ENCODE results near the gene PRORP. TPM values are rescaled to one million over a fixed set of nuclear protein-coding genes. Genes with fewer than 3 reads are reported as not detected.

The PRORP gene
- total and polyA plus RNA-seq, 2 of the 8 experiments (the other 6 are each of a cell fraction or from before 2014, with no cell fraction given), result 30.0 to 44.8 TPM

DNA sequence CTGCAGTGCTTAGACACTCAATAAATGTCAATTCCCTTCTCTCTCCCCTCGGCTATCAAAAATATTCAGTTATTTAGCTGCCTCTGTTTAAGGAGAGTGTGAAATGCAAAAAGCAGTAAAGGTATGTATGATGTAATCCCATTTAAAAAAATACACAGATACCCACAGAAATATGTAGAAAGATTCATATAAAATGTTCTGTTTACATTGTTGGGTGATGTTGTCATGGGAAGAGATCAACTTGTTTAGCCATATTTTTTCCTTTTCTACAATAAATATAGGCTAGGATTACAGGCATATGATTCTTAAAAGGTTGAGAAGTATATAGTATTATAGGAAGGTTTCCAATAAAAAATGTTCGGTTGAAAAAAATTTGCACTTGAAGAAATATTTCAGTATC lies 8.3 kb upstream of the PRORP start:
- H3K18ac ChIP-seq (ENCODE audit: extremely low read depth, low read length), result no peak overlapping the region
- no peak for DNase-seq (ENCODE audit: low read depth in 1 of 2, low spot score in 2 of 2)
- no peak overlapping the region for H2BK12ac ChIP-seq (ENCODE audit: low read depth, low read length)
- peaks cover 2% of the 10 kb centered on the region; the same call in 1 of the 2 replicates for H3K23me2 ChIP-seq (ENCODE audit: low read depth, low read length)
- no peaks in the 10 kb centered on the region for H4K20me1 ChIP-seq (replicated peaks in 1 of 2; ENCODE audit: control insufficient read depth in 1 of 2, insufficient read depth in 2 of 2, low read length in 2 of 2)
- peaks cover 0 to 9% of the 10 kb centered on the region in 2 experiments; a peak in 2 of 4 replicates for H3K9me3 ChIP-seq (ENCODE audit: insufficient read depth in 2 of 2, low read depth in 1 of 2, low read length in 1 of 2)
- no peaks in the 10 kb centered on the region for H3K79me2 ChIP-seq (ENCODE audit: control insufficient read depth in 1 of 2, insufficient read depth in 2 of 2, low read length in 2 of 2)
- no peak overlapping the region for H3K9ac ChIP-seq (replicated peaks in 1 of 4; ENCODE audit: extremely low read depth in 1 of 4, low read depth in 3 of 4, low read length in 3 of 4)
- H2BK15ac ChIP-seq (ENCODE audit: low read length), result no peak overlapping the region
- H3K4me1 ChIP-seq (replicated peaks in 1 of 4; ENCODE audit: control insufficient read depth in 3 of 4, insufficient read depth in 4 of 4, low read length in 3 of 4), result peaks cover 0 to 3% (median 0%) of the 10 kb centered on the region in 4 experiments; a peak in 1 of 7 replicates
- no peak overlapping the region for H4K5ac ChIP-seq (ENCODE audit: insufficient read length, low read depth, low read length)
- no peak overlapping the region for H2BK20ac ChIP-seq (ENCODE audit: low read length)
- FAIRE-seq, result no peak
- H2BK120ac ChIP-seq (replicated peaks; ENCODE audit: low read depth, low read length), result no peak overlapping the region
- no peak for TF ChIP-seq SP2 (IDR thresholded peaks at IDR 0.05; ENCODE audit: low read length)
- TF ChIP-seq HDAC2 (IDR thresholded peaks at IDR 0.05; ENCODE audit: borderline replicate concordance in 1 of 2, low read depth in 2 of 2, low read length in 2 of 2), result no peak
- TF ChIP-seq TAF7 (optimal IDR thresholded peaks at IDR 0.05; ENCODE audit: borderline replicate concordance, low read depth, low read length), result no peak
- no peak for TF ChIP-seq MAFK (IDR thresholded peaks at IDR 0.05; ENCODE audit: low read depth, low read length)
- no peak for TF ChIP-seq CHD2 (IDR thresholded peaks at IDR 0.05; ENCODE audit: low read length)
- TF ChIP-seq CREB1 (IDR thresholded peaks at IDR 0.05), result no peak
- TF ChIP-seq YY1 (IDR thresholded peaks at IDR 0.05; ENCODE audit: low read depth, low read length), result no peak
- no peak for TF ChIP-seq SIN3A (conservative IDR thresholded peaks at IDR 0.05 in 1 of 2, IDR thresholded peaks at IDR 0.05 in 1 of 2; ENCODE audit: low read depth in 1 of 2, low read length in 2 of 2)
- TF ChIP-seq SIX5 (IDR thresholded peaks at IDR 0.05; ENCODE audit: low read depth, low read length), result no peak
- TF ChIP-seq, protein P1, sequence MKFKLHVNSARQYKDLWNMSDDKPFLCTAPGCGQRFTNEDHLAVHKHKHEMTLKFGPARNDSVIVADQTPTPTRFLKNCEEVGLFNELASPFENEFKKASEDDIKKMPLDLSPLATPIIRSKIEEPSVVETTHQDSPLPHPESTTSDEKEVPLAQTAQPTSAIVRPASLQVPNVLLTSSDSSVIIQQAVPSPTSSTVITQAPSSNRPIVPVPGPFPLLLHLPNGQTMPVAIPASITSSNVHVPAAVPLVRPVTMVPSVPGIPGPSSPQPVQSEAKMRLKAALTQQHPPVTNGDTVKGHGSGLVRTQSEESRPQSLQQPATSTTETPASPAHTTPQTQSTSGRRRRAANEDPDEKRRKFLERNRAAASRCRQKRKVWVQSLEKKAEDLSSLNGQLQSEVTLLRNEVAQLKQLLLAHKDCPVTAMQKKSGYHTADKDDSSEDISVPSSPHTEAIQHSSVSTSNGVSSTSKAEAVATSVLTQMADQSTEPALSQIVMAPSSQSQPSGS (IDR thresholded peaks at IDR 0.05; ENCODE audit: low read length), result no peak
- peaks cover 3% of the 10 kb centered on the region for H3K79me1 ChIP-seq (ENCODE audit: low read depth, low read length)
- H3K4ac ChIP-seq (replicated peaks; ENCODE audit: insufficient read length, low read depth, low read length), result no peak overlapping the region
- H4K8ac ChIP-seq (ENCODE audit: extremely low read depth, insufficient read depth, low read length), result no peak overlapping the region
- H3K36me3 ChIP-seq (ENCODE audit: control insufficient read depth in 2 of 4, insufficient read depth in 4 of 4, low read length in 3 of 4), result peaks cover 4 to 23% (median 11%) of the 10 kb centered on the region in 4 experiments; a peak in 7 of 8 replicates
- no peak overlapping the region for H3K23ac ChIP-seq (ENCODE audit: insufficient read length)
- ChIA-PET POLR2A (ENCODE audit: partially characterized antibody) (interaction anchor here (2.6 kb wide), 1 partner anchor 8 kb away, joined by 13 read pairs; the partner anchor contains the start of genes PPP2R3C and PRORP), CTCF (ENCODE audit: partially characterized antibody) (interaction anchor here (0.6 to 1.0 kb wide), 2 partner anchors 19 to 695 kb away, joined by 3 read pairs; partner anchors contain the start of gene RALGAPA1)
- no peak overlapping the region for H3K4me2 ChIP-seq (ENCODE audit: insufficient read depth in 1 of 2, low read depth in 2 of 2, low read length in 2 of 2)
- 86 to 100% methylated on average over 1 to 2 of the region's 2 CpGs for WGBS, 2 experiments (ENCODE audit: extremely low coverage in 1 of 2, insufficient coverage in 1 of 2, insufficient read length in 1 of 2, insufficient replicate concordance in 2 of 2, low coverage in 1 of 2, low lambda C conversion rate in 2 of 2, missing lambda C conversion rate in 1 of 2)
- H3K56ac ChIP-seq (replicated peaks; ENCODE audit: insufficient read length, low read depth, low read length), result no peak overlapping the region
- no peaks in the 10 kb centered on the region for H3K27me3 ChIP-seq (replicated peaks in 1 of 4; ENCODE audit: control insufficient read depth in 3 of 4, extremely low read depth in 1 of 4, insufficient read depth in 3 of 4, low read length in 3 of 4)
- H2BK5ac ChIP-seq (ENCODE audit: low read depth, low read length), result no peak overlapping the region
- H4K91ac ChIP-seq (replicated peaks; ENCODE audit: insufficient read length, low read length), result no peak overlapping the region
- H3K27ac ChIP-seq (ENCODE audit: low read depth, low read length), result no peak overlapping the region
- no peak overlapping the region for H2AFZ ChIP-seq (ENCODE audit: low read length)
- no peak overlapping the region for H2AK5ac ChIP-seq (ENCODE audit: low read depth, low read length)
- H3K4me3 ChIP-seq (ENCODE audit: extremely low read depth in 1 of 4, insufficient read depth in 2 of 4, low read depth in 3 of 4, low read length in 4 of 4), result no peak overlapping the region
- H3K14ac ChIP-seq (ENCODE audit: insufficient read length), result no peak overlapping the region

All from H1 (cell line).